SJSA1 (cell line): Measurements from ENCODE around the gene APOBEC3F. TPM values are rescaled to one million over a fixed set of nuclear protein-coding genes. Genes with fewer than 3 reads are reported as not detected.

ENCODE experiments used
- DNase-seq, 2 experiments: peaks; one replicate each; pipeline ENCODE4 v3.0.0-alpha.2; 2015 to 2020; ENCODE audit warnings: low spot score in 2 of 2, low read depth in 1 of 2
- H3K27ac ChIP-seq: fragments of 250-450 bp; sonication (Bioruptor Pico); 2 replicates; pipeline ENCODE4 v1.5.1; 2020; ENCODE audit warnings: mild to moderate bottlenecking, moderate library complexity
- H3K27me3 ChIP-seq: fragments of 250-450 bp; sonication (Bioruptor Pico); replicated peaks from 2 replicates; pipeline ENCODE4 v1.5.1; 2020; ENCODE audit warnings: mild to moderate bottlenecking, moderate library complexity
- H3K36me3 ChIP-seq: fragments of 250-450 bp; sonication (Bioruptor Pico); 2 replicates; pipeline ENCODE4 v1.5.1; 2020; ENCODE audit warnings: mild to moderate bottlenecking
- H3K4me1 ChIP-seq: fragments of 250-450 bp; sonication (Bioruptor Pico); replicated peaks from 2 replicates; pipeline ENCODE4 v1.6.1; 2021; ENCODE audit warnings: mild to moderate bottlenecking
- H3K4me3 ChIP-seq: fragments of 250-450 bp; sonication (Bioruptor Pico); 2 replicates; pipeline ENCODE4 v1.5.1; 2020; ENCODE audit warnings: mild to moderate bottlenecking
- H3K9me3 ChIP-seq: fragments of 250-450 bp; sonication (Bioruptor Pico); replicated peaks from 2 replicates; pipeline ENCODE4 v1.5.1; 2020; ENCODE audit warnings: mild to moderate bottlenecking
- total RNA-seq: library from RNA; depleted of rRNA; stranded (reverse); fragments of >200 nt; shearing (Covaris generic); gene quantifications from 2 replicates; pipeline ENCODE4 v1.2.3, GENCODE V29; 2014; rRNA removed

Gene APOBEC3F
- total RNA-seq, 1 experiment from 2014 or later = 3.8 TPM

- H3K27ac ChIP-seq = no peak overlapping the region
- no peak overlapping the region for H3K4me3 ChIP-seq
- no peaks in the 10 kb centered on the region for H3K9me3 ChIP-seq
- H3K36me3 ChIP-seq = no peaks in the 10 kb centered on the region
- H3K4me1 ChIP-seq = peaks cover 6% of the 10 kb centered on the region
- no peak for DNase-seq
- no peaks in the 10 kb centered on the region for H3K27me3 ChIP-seq
These were observed 57.9 kb downstream of the APOBEC3F start for GRCh38 chr22:39098576-39098975.

DNA sequence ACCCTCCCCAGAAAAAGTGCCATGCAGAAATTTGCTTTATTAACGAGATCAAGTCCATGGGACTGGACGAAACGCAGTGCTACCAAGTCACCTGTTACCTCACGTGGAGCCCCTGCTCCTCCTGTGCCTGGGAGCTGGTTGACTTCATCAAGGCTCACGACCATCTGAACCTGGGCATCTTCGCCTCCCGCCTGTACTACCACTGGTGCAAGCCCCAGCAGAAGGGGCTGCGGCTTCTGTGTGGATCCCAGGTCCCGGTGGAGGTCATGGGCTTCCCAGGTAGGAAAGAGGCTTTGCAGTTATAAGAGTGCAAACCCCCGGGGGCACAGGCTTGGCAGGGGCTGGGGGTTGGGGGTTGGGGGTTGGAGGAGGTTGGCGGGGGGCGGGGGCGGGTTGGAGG, 60.6 kb downstream of the APOBEC3F start:
- H3K27ac ChIP-seq = no peak overlapping the region
- H3K27me3 ChIP-seq = no peaks in the 10 kb centered on the region
- H3K4me3 ChIP-seq = no peak overlapping the region
- DNase-seq = no peak
- H3K36me3 ChIP-seq = no peaks in the 10 kb centered on the region
- no peaks in the 10 kb centered on the region for H3K9me3 ChIP-seq
- peaks cover 6% of the 10 kb centered on the region for H3K4me1 ChIP-seq

- no peaks in the 10 kb centered on the region for H3K27me3 ChIP-seq
- H3K27ac ChIP-seq = no peak overlapping the region
- DNase-seq = no peak
- H3K9me3 ChIP-seq = no peaks in the 10 kb centered on the region
- H3K36me3 ChIP-seq = no peaks in the 10 kb centered on the region
- H3K4me1 ChIP-seq = no peaks in the 10 kb centered on the region
- no peak overlapping the region for H3K4me3 ChIP-seq
These were observed 62.8 kb downstream of the APOBEC3F start for GRCh38 chr22:39103431-39103830.

Other genes with a start within 250 kb of the APOBEC3F start
- 19.9 and 33.9 TPM in 2 replicates for gene DNAL4, start 246.7 kb upstream of the APOBEC3F start, total RNA-seq
- gene NPTXR, start 196.8 kb upstream of the APOBEC3F start, total RNA-seq = 2.1 and 2.2 TPM in 2 replicates
- 22.6 and 28.5 TPM in 2 replicates for gene CBX6, start 168.6 kb upstream of the APOBEC3F start, total RNA-seq
- not detected in 2 replicates for gene APOBEC3A, start 83.3 kb upstream of the APOBEC3F start, total RNA-seq
- 3.5 and 9.4 TPM in 2 replicates for gene APOBEC3B, start 58.5 kb upstream of the APOBEC3F start, total RNA-seq
- 3.2 and 3.4 TPM in 2 replicates for gene APOBEC3C, start 26.6 kb upstream of the APOBEC3F start, total RNA-seq
- gene APOBEC3D, start 19.7 kb upstream of the APOBEC3F start, total RNA-seq = 1.9 and 2.3 TPM in 2 replicates
- gene APOBEC3G, start 36.4 kb downstream of the APOBEC3F start, total RNA-seq = 7.0 and 13.9 TPM in 2 replicates
- gene APOBEC3H, start 56.4 kb downstream of the APOBEC3F start, total RNA-seq = 1.4 TPM in 1 of 2 replicates, not detected in the other
- 5.5 and 6.3 TPM in 2 replicates for gene CBX7, start 111.8 kb downstream of the APOBEC3F start, total RNA-seq
- gene PDGFB, start 204.1 kb downstream of the APOBEC3F start, total RNA-seq = 0.13 TPM in 1 of 2 replicates, not detected in the other